ENCODE data around the gene RPS6KA5.

GRCh38 chr14:90938615-90939014 lies 121.8 kb downstream of the RPS6KA5 start:
- TF ChIP-seq CTCF (IDR thresholded peaks at IDR 0.05 in 4 of 5, conservative IDR thresholded peaks at IDR 0.05 in 1 of 5): no peak
- TF ChIP-seq POLR2A (IDR thresholded peaks at IDR 0.05): no peak

Measured in gastrocnemius medialis (tissue), 4 donors.